ENCODE measurements around the gene MEDAG.

MEDAG gene

GRCh38 chr13:30905932-30906383 is at the start of gene MEDAG:
MEDAG (plus strand) TSS chr13:30906271; CDS start chr13:30906516, 245 bp downstream.
- DNase-seq: no peak

- DNase-seq: no peak
These were observed 49.1 kb upstream of the MEDAG start for GRCh38 chr13:30857018-30857417.

- DNase-seq: no peak
These were observed 48.4 kb upstream of the MEDAG start for GRCh38 chr13:30857636-30858035.

GRCh38 chr13:30859326-30859725 is 46.7 kb upstream of the MEDAG start:
- no peak for DNase-seq

- DNase-seq: no peak
These were observed 44.9 kb upstream of the MEDAG start for GRCh38 chr13:30861163-30861562.

GRCh38 chr13:30861836-30862467 is 44.1 kb upstream of the MEDAG start:
- no peak for DNase-seq

GRCh38 chr13:30862707-30863106 is 43.4 kb upstream of the MEDAG start:
- no peak for DNase-seq

- DNase-seq: no peak
These were observed 42.8 kb upstream of the MEDAG start for GRCh38 chr13:30863231-30863630.

- no peak for DNase-seq
These were observed 42.3 kb upstream of the MEDAG start for GRCh38 chr13:30863796-30864195.

GRCh38 chr13:30864433-30865122 is 41.5 kb upstream of the MEDAG start:
- no peak for DNase-seq

GRCh38 chr13:30865123-30866049 is 40.7 kb upstream of the MEDAG start:
- DNase-seq: peak; percentile 40

- DNase-seq: no peak
These were observed 39.4 kb upstream of the MEDAG start for GRCh38 chr13:30866677-30867076.

- no peak for DNase-seq
These were observed 38.9 kb upstream of the MEDAG start for GRCh38 chr13:30867089-30867669.

- DNase-seq: no peak
These were observed 37.1 kb upstream of the MEDAG start for GRCh38 chr13:30868799-30869470.

GRCh38 chr13:30869491-30869890 is 36.6 kb upstream of the MEDAG start:
- no peak for DNase-seq

- no peak for DNase-seq
These were observed 35.8 kb upstream of the MEDAG start for GRCh38 chr13:30870049-30870884.

GRCh38 chr13:30870916-30871587 is 35.0 kb upstream of the MEDAG start:
- no peak for DNase-seq

GRCh38 chr13:30871588-30872275 is 34.3 kb upstream of the MEDAG start:
- DNase-seq: no peak

- no peak for DNase-seq
These were observed 33.8 kb upstream of the MEDAG start for GRCh38 chr13:30872276-30872594.

- no peak for DNase-seq
These were observed 33.2 kb upstream of the MEDAG start for GRCh38 chr13:30872685-30873461.
